BE2C (cell line): Measurements from ENCODE around the gene RPS6KB1.

ENCODE experiments used
- DNase-seq: peaks from one replicate; pipeline ENCODE4 v3.0.0-alpha.2; 2020
- H3K27me3 ChIP-seq: fragments of 250-450 bp; sonication (Bioruptor Pico); 2 replicates; pipeline ENCODE4 v1.5.1; 2020; ENCODE audit warnings: mild to moderate bottlenecking
- H3K36me3 ChIP-seq: fragments of 250-450 bp; sonication (Bioruptor Pico); 2 replicates; pipeline ENCODE4 v1.5.1; 2020; ENCODE audit warnings: mild to moderate bottlenecking
- H3K4me1 ChIP-seq: fragments of 250-450 bp; sonication (Bioruptor Pico); 2 replicates; pipeline ENCODE4 v1.5.1; 2020
- H3K4me3 ChIP-seq: 2 replicates; pipeline ENCODE4 v1.5.1; 2011; ENCODE audit warnings: low read depth, low read length
- H3K9me3 ChIP-seq: fragments of 250-450 bp; sonication (Bioruptor Pico); 2 replicates; pipeline ENCODE4 v1.5.1; 2020
- TF ChIP-seq, protein P1 (sequence below): IDR thresholded peaks from 2 replicates; pipeline ENCODE4 v1.5.1; 2012; ENCODE audit warnings: mild to moderate bottlenecking, low read depth, low read length

RPS6KB1 gene

DNA sequence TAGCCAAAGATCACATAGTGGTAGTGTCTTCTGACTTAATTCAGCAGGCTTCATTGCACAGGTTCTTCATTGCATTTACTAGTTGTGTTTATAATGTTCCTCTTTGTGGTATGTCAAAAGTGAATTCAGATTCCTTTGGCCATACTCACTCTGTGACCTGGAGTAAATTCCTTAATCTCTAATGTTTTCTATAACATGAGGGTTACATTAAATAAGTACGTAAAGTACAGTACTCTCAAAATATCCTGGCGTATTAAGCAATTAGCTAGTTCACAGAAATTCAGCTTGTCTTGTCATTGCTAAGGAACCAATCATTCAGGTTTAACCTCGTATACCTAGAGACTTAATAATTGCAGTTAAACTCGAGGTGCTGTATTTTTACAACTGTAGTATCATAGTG lies 4.2 kb downstream of the RPS6KB1 start:
- H3K27me3 ChIP-seq, result no peaks in the 10 kb centered on the region
- DNase-seq, result no peak
- H3K4me1 ChIP-seq, result no peaks in the 10 kb centered on the region

DNA sequence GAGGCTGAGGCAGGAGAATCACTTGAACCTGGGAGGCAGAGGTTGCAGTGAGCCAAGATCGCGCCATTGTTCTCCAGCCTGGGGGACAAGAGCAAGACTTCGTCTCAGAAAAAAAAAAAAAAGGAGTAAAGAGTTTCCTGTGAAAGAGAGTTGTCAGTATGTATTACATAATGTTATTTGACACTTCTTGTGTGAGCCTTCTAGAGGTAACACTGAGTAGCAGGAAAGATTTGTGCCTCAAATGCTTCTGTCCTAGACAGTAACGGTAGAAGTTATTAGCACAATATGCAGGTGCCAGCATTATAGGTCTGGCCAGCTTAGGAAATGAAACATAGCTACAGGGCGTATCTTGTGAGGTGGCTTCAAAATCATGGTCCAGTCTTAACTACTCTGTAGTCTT lies 6.2 kb downstream of the RPS6KB1 start:
- Histone ChIP-seq H3K4me3 (no peak overlapping the region), H3K36me3 (peaks cover 6% of the 10 kb centered on the region), H3K27me3 (no peaks in the 10 kb centered on the region), H3K4me1 (no peaks in the 10 kb centered on the region), H3K9me3 (no peaks in the 10 kb centered on the region)
- no peak for DNase-seq
- TF ChIP-seq, protein P1, sequence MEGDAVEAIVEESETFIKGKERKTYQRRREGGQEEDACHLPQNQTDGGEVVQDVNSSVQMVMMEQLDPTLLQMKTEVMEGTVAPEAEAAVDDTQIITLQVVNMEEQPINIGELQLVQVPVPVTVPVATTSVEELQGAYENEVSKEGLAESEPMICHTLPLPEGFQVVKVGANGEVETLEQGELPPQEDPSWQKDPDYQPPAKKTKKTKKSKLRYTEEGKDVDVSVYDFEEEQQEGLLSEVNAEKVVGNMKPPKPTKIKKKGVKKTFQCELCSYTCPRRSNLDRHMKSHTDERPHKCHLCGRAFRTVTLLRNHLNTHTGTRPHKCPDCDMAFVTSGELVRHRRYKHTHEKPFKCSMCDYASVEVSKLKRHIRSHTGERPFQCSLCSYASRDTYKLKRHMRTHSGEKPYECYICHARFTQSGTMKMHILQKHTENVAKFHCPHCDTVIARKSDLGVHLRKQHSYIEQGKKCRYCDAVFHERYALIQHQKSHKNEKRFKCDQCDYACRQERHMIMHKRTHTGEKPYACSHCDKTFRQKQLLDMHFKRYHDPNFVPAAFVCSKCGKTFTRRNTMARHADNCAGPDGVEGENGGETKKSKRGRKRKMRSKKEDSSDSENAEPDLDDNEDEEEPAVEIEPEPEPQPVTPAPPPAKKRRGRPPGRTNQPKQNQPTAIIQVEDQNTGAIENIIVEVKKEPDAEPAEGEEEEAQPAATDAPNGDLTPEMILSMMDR, result no peak

More for the DNA sequence above, 4.2 kb downstream of the RPS6KB1 start:
- TF ChIP-seq, protein P1, result no peak
- peaks cover 6% of the 10 kb centered on the region; the same call in 1 of the 2 replicates for H3K36me3 ChIP-seq
- no peaks in the 10 kb centered on the region for H3K9me3 ChIP-seq
- H3K4me3 ChIP-seq, result no peak overlapping the region

DNA sequence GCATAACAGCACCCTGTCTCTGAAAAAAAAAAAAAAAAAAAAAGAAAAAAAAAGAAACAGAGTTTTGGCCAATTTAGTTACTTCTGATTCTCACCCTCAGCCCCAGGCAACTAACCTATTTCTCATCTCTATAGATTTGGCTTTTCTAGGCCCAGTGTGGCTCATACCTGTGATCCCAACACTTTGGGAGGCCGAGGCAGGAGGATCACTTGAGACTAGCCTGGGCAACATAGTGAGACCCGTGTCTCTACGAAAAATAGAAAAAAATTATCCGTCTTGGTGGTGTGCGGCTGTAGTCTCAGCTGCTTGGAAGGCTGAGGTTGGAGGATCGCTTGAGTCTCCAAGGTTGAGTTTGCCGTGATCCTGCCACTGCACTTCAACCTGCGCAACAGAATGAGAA lies 8.7 kb downstream of the RPS6KB1 start:
- TF ChIP-seq, protein P1, result no peak
- Histone ChIP-seq H3K36me3 (peaks cover 4% of the 10 kb centered on the region), H3K4me3 (no peak overlapping the region), H3K27me3 (no peaks in the 10 kb centered on the region), H3K9me3 (no peaks in the 10 kb centered on the region), H3K4me1 (no peaks in the 10 kb centered on the region)
- DNase-seq, result no peak

DNA sequence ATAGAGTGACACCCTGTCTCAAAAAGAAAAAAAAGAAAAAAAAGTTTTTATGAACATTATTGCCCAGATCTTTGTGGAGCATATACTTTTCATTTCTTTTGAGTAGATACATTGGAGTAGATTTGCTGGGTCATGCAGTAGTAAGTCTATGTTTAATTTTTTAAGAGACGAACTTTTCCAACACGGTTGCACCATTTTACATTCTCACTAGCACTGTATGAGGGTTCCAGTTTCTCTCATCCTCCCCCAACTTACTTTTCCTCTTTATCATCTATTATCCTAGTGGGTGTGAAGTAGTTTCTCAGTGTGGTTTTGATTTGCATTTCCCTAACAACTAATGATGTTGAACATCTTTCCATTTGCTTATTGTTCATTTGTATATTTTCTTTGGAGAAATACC lies 10.5 kb downstream of the RPS6KB1 start:
- TF ChIP-seq, protein P1, result no peak
- no peaks in the 10 kb centered on the region for H3K4me1 ChIP-seq
- no peaks in the 10 kb centered on the region for H3K9me3 ChIP-seq
- DNase-seq, result no peak
- H3K27me3 ChIP-seq, result no peaks in the 10 kb centered on the region
- no peak overlapping the region for H3K4me3 ChIP-seq
- peaks cover 6% of the 10 kb centered on the region for H3K36me3 ChIP-seq

DNA sequence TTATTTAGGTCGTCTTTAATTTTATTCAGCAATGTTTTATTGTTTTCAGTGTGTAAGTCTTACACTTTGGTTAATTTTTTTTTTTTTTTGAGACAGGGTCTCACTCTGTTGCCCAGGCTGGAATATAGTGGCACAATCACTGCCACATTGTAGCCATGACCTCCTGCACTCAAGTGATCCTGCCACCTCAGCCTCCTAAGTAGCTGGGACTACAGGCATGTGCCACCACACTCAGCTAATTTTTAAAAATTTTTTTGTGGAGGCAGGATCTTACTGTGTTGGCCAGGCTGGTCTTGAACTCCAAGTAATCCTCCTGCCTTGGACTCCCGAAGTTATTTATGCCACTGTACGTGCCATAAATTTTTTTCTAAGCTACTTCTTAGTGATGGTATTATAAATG lies 14.5 kb downstream of the RPS6KB1 start:
- DNase-seq, result no peak
- Histone ChIP-seq H3K36me3 (peaks cover 12% of the 10 kb centered on the region), H3K4me3 (no peak overlapping the region), H3K4me1 (no peaks in the 10 kb centered on the region), H3K9me3 (no peaks in the 10 kb centered on the region), H3K27me3 (no peaks in the 10 kb centered on the region)
- TF ChIP-seq, protein P1, result no peak

DNA sequence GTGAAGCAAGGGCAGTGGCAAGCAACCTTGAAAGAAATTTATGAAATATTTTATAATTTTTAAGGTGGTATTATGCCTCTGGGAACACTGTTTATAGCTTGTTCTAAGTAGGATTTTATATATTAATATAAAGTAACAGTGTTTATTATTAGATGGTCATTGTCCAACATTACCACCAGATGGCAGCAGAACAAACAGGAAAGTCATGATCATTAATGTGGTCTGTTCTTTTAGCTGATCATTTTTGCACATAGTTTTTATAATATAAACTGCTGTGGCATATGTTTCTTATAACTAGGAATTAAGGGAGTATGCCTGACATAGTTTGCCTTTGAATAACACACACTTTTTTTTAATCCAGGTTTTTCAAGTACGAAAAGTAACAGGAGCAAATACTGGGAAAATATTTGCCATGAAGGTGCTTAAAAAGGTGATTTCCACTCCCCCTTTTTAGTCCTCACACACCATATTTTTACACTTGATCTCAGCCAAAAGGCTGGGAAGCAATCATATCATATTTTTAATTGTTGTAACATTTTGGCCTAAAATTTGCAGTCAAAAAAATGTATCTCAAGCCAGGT lies 21.4 kb downstream of the RPS6KB1 start:
- Histone ChIP-seq H3K4me1 (no peaks in the 10 kb centered on the region), H3K9me3 (no peaks in the 10 kb centered on the region), H3K4me3 (no peak overlapping the region), H3K36me3 (peaks cover 30% of the 10 kb centered on the region), H3K27me3 (no peaks in the 10 kb centered on the region)
- TF ChIP-seq, protein P1, result peak; percentile 62
- peak; percentile 25 for DNase-seq
